Stimulated activated CD4-positive, alpha-beta T cell treated with anti-CD3 and anti-CD28 coated beads, TNF-alpha, amount 100 ng/mL, for 4 hours (primary cell): ENCODE data around the gene GSN.
"Not testable (repeated sequence)": the region's sequence is repeated elsewhere in the genome, so short reads cannot be mapped to it uniquely, and the experiment has no call there.

Experiments used
- DNase-seq, 3 experiments: peaks; one replicate each; pipeline ENCODE4 v3.0.0-alpha.2; 2020; ENCODE audit warnings: low read depth in 3 of 3

GSN gene

GRCh38 chr9:121288673-121289025 lies 20.7 kb downstream of the GSN start:
- DNase-seq = no peak

- no peak for DNase-seq
Measured at GRCh38 chr9:121289026-121289771, 21.2 kb downstream of the GSN start.

- DNase-seq = no peak
Measured at GRCh38 chr9:121289772-121290370, 21.9 kb downstream of the GSN start.

GRCh38 chr9:121291536-121291935 lies 23.6 kb downstream of the GSN start:
- not testable (repeated sequence) for DNase-seq

GRCh38 chr9:121292051-121292450 lies 24.1 kb downstream of the GSN start:
- no peak for DNase-seq

GRCh38 chr9:121292801-121293241 lies 24.9 kb downstream of the GSN start:
- DNase-seq = no peak

GRCh38 chr9:121294151-121294743 lies 26.3 kb downstream of the GSN start:
- DNase-seq = no peak

GRCh38 chr9:121294866-121295661 lies 27.1 kb downstream of the GSN start:
- no peak for DNase-seq

GRCh38 chr9:121295662-121296191 lies 27.8 kb downstream of the GSN start:
- DNase-seq = no peak

- no peak for DNase-seq
Measured at GRCh38 chr9:121296213-121297127, 28.5 kb downstream of the GSN start.

- DNase-seq = no peak
Measured at GRCh38 chr9:121297389-121297788, 29.4 kb downstream of the GSN start.

GRCh38 chr9:121298016-121298538 lies 30.1 kb downstream of the GSN start:
- DNase-seq = no peak

- DNase-seq = no peak
Measured at GRCh38 chr9:121298689-121299466, 30.9 kb downstream of the GSN start.

GRCh38 chr9:121299467-121300282 lies 31.7 kb downstream of the GSN start:
- peak in 1 of 3 experiments; percentile 11 for DNase-seq

- DNase-seq = no peak
Measured at GRCh38 chr9:121300283-121301119, 32.5 kb downstream of the GSN start.

- DNase-seq = no peak
Measured at GRCh38 chr9:121301881-121302286, 33.9 kb downstream of the GSN start.

- DNase-seq = no peak
Measured at GRCh38 chr9:121302341-121302740, 34.4 kb downstream of the GSN start.

- no peak for DNase-seq
Measured at GRCh38 chr9:121302786-121303185, 34.8 kb downstream of the GSN start.
